EH (cell line): ENCODE data around the gene COMMD3.

ENCODE experiments used
- DNase-seq: peaks from one replicate; pipeline ENCODE4 v3.0.0-alpha.2; 2015; ENCODE audit warnings: low read depth

COMMD3 gene

GRCh38 chr10:22366771-22367170, 50.6 kb downstream of the COMMD3 start:
- DNase-seq: no peak

- DNase-seq: no peak
These were observed 51.3 kb downstream of the COMMD3 start for GRCh38 chr10:22367471-22367870.

GRCh38 chr10:22368402-22368801, 52.2 kb downstream of the COMMD3 start:
- no peak for DNase-seq

GRCh38 chr10:22368981-22369380, 52.8 kb downstream of the COMMD3 start:
- DNase-seq: no peak

- peak; percentile 1 for DNase-seq
These were observed 53.4 kb downstream of the COMMD3 start for GRCh38 chr10:22369434-22370072.
